Vagina (tissue), 2 donors: ENCODE data around the gene HLA-DQB1. TPM values are rescaled to one million over a fixed set of nuclear protein-coding genes. Genes with fewer than 3 reads are reported as not detected.

Source experiments
- DNase-seq, 2 donors: peaks; one replicate each; pipeline ENCODE4 v3.0.0-alpha.2; 2017; ENCODE audit errors: extremely low spot score in 2 of 2
- H3K27ac ChIP-seq: fragments of 200-600 bp; sonication (generic); one replicate; pipeline ENCODE4 v1.5.1; 2019
- H3K27me3 ChIP-seq: fragments of 200-600 bp; sonication (generic); one replicate; pipeline ENCODE4 v1.5.1; 2019
- H3K36me3 ChIP-seq, 2 donors: fragments of 200-600 bp; sonication (generic); one replicate each; pipeline ENCODE4 v1.5.1; 2017 to 2019
- H3K4me1 ChIP-seq: fragments of 200-600 bp; sonication (generic); one replicate; pipeline ENCODE4 v1.5.1; 2019
- H3K4me3 ChIP-seq, 2 donors: fragments of 200-600 bp; sonication (generic); 1 replicate in 1 of 2; 2 replicates in 1 of 2; pipeline ENCODE4 v1.5.1; 2016 to 2019
- H3K9me3 ChIP-seq: fragments of 200-600 bp; sonication (generic); one replicate; pipeline ENCODE4 v1.5.1; 2019
- POLR2A ChIP-seq, 2 donors: fragments of 450-650 bp; IDR thresholded peaks; one replicate each; pipeline ENCODE4 v1.6.1; 2017; ENCODE audit warnings: antibody characterized with exemption in 2 of 2, mild to moderate bottlenecking in 2 of 2, moderate library complexity in 2 of 2
- POLR2AphosphoS5 ChIP-seq, 2 donors: sonication (generic); formaldehyde crosslinking; IDR thresholded peaks; one replicate each; pipeline ENCODE4 v1.9.0; 2017; ENCODE audit warnings: antibody characterized with exemption in 2 of 2, mild to moderate bottlenecking in 2 of 2, low read depth in 1 of 2; ENCODE audit not compliant: insufficient read depth in 1 of 2
- intact Hi-C: fragments of 100-400 bp; cut with DNase I; formaldehyde crosslinking; loops from one replicate; pipeline ENCODE4 v1.15.1; 2023
- total RNA-seq: library from RNA; depleted of rRNA; stranded (reverse); fragments of >200 nt; gene quantifications from one replicate; pipeline ENCODE4 v1.2.3, GENCODE V29; 2016
- TF ChIP-seq, protein P1 (sequence below), 3 experiments: fragments of 450-650 bp in 2 of 3; fragments of 200-600 bp in 1 of 3; sonication (generic) in 1 of 3; IDR thresholded peaks; one replicate each; pipeline ENCODE4 v1.5.1; 2017 to 2019; ENCODE audit warnings: antibody characterized with exemption in 3 of 3, mild to moderate bottlenecking in 2 of 3, moderate library complexity in 2 of 3

HLA-DQB1 gene
- total RNA-seq, 1 donor from 2014 or later: 3.2 TPM

DNA sequence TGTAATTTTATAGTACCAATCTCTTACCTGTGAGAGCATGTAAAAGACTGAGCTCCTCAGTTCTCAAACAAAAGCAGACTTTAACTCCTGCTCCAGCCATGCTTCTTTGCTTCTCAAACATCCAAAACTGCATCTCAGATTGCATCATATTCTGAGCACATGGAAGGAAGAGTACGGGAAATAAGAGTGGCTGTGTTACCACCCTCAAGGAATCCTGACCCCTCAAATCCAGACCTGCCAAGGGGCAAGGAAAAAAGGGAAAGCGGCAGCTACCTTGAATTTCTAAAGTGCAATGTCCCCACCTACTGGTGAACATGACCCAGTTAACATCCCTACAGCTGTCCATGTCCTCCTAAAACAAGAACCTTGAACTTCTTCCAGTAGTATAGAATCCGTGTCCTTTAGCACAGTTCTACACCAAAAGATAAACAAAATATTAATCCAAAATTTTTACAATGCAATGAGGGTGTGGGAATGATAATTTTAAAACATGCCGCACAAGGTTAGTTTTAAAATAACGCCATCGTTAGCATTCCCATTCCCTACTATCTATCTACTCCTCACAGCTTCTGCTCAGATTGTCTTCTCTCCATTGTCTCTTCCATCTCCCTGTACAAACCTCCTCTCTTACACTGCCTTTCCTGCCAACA lies 34.1 kb upstream of the HLA-DQB1 start:
- Histone ChIP-seq H3K36me3 (no peaks in the 10 kb centered on the region), H3K4me1 (no peaks in the 10 kb centered on the region), H3K27ac (no peak overlapping the region), H3K4me3 (no peak overlapping the region), H3K27me3 (no peaks in the 10 kb centered on the region), H3K9me3 (no peaks in the 10 kb centered on the region)
- intact Hi-C loops: loop anchor here (5.0 to 10.0 kb wide), 2 partner anchors 94 to 273 kb away; no protein-coding TSS in a partner anchor
- no peak for TF ChIP-seq POLR2AphosphoS5 (IDR thresholded peaks at IDR 0.05; ENCODE audit: insufficient read depth in 1 of 2, low read depth in 1 of 2)
- TF ChIP-seq, protein P1, sequence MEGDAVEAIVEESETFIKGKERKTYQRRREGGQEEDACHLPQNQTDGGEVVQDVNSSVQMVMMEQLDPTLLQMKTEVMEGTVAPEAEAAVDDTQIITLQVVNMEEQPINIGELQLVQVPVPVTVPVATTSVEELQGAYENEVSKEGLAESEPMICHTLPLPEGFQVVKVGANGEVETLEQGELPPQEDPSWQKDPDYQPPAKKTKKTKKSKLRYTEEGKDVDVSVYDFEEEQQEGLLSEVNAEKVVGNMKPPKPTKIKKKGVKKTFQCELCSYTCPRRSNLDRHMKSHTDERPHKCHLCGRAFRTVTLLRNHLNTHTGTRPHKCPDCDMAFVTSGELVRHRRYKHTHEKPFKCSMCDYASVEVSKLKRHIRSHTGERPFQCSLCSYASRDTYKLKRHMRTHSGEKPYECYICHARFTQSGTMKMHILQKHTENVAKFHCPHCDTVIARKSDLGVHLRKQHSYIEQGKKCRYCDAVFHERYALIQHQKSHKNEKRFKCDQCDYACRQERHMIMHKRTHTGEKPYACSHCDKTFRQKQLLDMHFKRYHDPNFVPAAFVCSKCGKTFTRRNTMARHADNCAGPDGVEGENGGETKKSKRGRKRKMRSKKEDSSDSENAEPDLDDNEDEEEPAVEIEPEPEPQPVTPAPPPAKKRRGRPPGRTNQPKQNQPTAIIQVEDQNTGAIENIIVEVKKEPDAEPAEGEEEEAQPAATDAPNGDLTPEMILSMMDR (IDR thresholded peaks at IDR 0.05): peak in 2 of 3 experiments; percentile 45 to 59
- no peak for DNase-seq

DNA sequence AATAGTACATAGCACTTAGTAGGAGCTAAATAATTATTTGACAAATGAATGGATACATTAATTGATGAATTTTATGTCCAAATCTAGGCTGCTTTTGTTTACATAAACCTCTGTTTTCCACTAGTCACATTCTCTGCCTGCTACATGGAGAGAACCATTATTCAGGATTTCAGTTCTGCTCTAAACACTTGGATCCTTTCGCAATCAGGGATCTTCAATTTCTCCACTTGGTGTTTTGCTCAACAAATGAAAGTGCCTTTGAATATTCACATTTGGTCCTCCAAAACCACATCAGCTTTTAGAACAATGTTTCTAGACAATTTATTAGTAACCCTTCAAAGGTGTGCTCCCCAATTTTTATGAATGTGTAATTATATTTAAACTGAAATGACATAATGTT lies 30.6 kb upstream of the HLA-DQB1 start:
- no peak for DNase-seq
- Histone ChIP-seq H3K27ac (no peak overlapping the region), H3K36me3 (no peaks in the 10 kb centered on the region), H3K27me3 (no peaks in the 10 kb centered on the region), H3K4me3 (no peak overlapping the region), H3K9me3 (no peaks in the 10 kb centered on the region), H3K4me1 (no peaks in the 10 kb centered on the region)
- TF ChIP-seq POLR2A (IDR thresholded peaks at IDR 0.05) (no peak), POLR2AphosphoS5 (IDR thresholded peaks at IDR 0.05; ENCODE audit: insufficient read depth in 1 of 2, low read depth in 1 of 2) (no peak)
- TF ChIP-seq, protein P1 (IDR thresholded peaks at IDR 0.05): no peak
- intact Hi-C loops: no loop called here

DNA sequence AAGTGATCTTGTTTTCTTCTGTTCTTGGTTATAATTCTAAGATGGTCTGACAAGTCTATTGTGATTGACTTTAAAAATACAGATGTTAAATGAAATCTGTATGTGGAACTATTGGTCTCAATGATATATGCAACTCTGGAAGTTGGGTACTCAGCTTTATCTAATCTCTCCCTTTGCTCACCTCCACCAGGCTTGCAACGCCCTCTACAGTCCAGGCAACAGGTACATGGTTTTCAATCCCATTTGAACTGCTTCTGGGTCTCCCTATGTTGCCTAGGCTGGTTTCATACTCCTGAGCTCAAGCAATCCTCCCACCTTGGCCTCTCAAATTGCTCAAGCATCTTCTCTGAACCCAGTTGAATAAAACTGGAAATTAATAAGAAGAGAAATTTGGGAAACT lies 25.6 kb upstream of the HLA-DQB1 start:
- TF ChIP-seq, protein P1 (IDR thresholded peaks at IDR 0.05): peak in 1 of 3 experiments; percentile 20
- TF ChIP-seq POLR2A (IDR thresholded peaks at IDR 0.05): no peak
- intact Hi-C loops: no loop called here
- Histone ChIP-seq H3K27me3 (no peaks in the 10 kb centered on the region), H3K27ac (no peak overlapping the region), H3K4me3 (no peak overlapping the region), H3K4me1 (no peaks in the 10 kb centered on the region), H3K9me3 (no peaks in the 10 kb centered on the region), H3K36me3 (no peaks in the 10 kb centered on the region)
- DNase-seq: no peak

DNA sequence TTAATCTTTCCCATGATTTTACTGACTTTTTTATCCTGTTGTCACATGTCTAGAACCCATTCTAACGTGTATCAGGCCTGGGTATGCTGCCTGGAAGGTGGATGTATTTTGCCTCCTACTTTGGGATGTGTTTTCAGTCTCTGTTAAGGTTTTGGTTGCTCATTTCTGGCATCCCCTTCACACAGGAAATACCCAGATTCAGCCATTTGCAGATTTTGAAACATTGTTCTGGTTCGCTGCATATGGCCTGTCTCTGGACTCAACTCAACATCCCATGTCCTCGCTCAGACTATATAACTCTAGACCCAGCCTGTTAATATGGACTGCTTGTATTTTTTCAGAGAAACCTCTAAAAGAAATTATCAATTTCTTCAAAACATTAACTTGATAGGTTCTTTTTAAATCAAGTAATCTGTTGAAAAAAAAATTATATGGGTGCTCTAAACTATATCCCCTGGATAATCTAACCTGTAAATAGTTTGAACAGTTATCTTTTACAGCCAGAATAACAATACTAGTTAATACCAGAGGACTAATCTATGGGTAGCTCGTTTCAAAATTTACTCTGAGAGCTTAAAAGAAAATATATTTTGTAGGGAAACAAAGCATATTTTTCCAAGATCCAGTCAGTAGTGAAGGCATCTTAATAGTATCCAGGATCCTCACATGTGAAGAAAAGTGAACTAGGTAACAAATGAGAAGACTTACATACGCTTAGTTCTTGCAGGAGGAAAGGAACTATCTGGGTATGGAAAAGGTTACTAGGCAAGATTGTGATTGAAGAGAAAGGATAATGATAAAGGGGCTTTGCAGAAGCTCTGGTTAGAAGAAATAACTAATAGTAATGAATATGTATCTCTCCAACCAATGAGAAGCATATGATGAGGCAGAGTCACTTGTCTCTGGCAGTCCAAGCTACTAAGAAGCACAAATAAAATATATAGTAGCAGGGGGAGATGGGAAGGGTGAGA lies 23.4 kb upstream of the HLA-DQB1 start:
- no peak overlapping the region for H3K4me3 ChIP-seq
- intact Hi-C loops: no loop called here
- no peaks in the 10 kb centered on the region for H3K9me3 ChIP-seq
- no peak for TF ChIP-seq POLR2A (IDR thresholded peaks at IDR 0.05)
- no peak for TF ChIP-seq POLR2AphosphoS5 (IDR thresholded peaks at IDR 0.05; ENCODE audit: insufficient read depth in 1 of 2, low read depth in 1 of 2)
- TF ChIP-seq, protein P1 (IDR thresholded peaks at IDR 0.05): no peak
- no peaks in the 10 kb centered on the region for H3K27me3 ChIP-seq
- H3K4me1 ChIP-seq: no peaks in the 10 kb centered on the region
- no peak for DNase-seq
- H3K36me3 ChIP-seq: no peaks in the 10 kb centered on the region
- H3K27ac ChIP-seq: no peak overlapping the region

DNA sequence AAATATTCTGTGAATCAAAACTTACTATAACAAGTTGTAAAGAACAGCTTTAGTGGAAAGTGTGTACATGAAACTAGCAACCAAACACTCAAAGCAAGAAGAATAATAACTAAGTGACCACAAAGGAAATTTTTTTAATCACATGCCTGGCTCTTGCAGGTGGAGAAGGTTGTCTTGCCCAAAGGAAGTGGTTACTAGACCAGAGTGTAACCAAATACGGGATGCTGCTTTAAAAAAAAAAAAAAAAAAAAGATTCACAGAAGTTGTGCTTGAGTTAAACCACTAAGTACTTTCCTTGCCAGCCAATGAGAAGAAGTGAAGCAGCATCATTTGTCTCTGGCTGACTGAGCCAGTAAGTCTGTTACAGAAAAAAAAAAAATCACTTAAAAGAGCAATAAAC lies 19.1 kb upstream of the HLA-DQB1 start:
- Histone ChIP-seq H3K27ac (no peak overlapping the region), H3K9me3 (no peaks in the 10 kb centered on the region), H3K4me1 (no peaks in the 10 kb centered on the region), H3K4me3 (no peak overlapping the region), H3K27me3 (no peaks in the 10 kb centered on the region), H3K36me3 (no peaks in the 10 kb centered on the region)
- intact Hi-C loops: no loop called here
- TF ChIP-seq, protein P1 (IDR thresholded peaks at IDR 0.05): no peak
- TF ChIP-seq POLR2AphosphoS5 (IDR thresholded peaks at IDR 0.05; ENCODE audit: insufficient read depth in 1 of 2, low read depth in 1 of 2): peak in 1 of 2 donors; percentile 47
- DNase-seq: no peak
